GM13976 (cell line): ENCODE results near the gene TPBGL.
A peak's percentile ranks its signal among the peaks of the same experiment; 100 is the strongest.

ENCODE experiments used
- DNase-seq: peaks from one replicate; pipeline ENCODE4 v3.0.0; 2012; ENCODE audit warnings: low spot score
- in situ Hi-C: fragments of 300-500 bp; cut with MboI; formaldehyde crosslinking; loops from one replicate; pipeline ENCODE4 v1.12.0; 2022; ENCODE audit warnings: low sequenced_read_pairs, mixed read lengths, inconsistent platforms; ENCODE audit not compliant: unreplicated experiment
- TF ChIP-seq, protein P1 (sequence below): IDR thresholded peaks from 2 replicates; pipeline ENCODE4 v1.5.1; 2012; ENCODE audit warnings: borderline replicate concordance, mild to moderate bottlenecking; ENCODE audit not compliant: insufficient read depth; ENCODE audit errors: extremely low read depth, missing control alignments, control extremely low read depth

The TPBGL gene

DNA sequence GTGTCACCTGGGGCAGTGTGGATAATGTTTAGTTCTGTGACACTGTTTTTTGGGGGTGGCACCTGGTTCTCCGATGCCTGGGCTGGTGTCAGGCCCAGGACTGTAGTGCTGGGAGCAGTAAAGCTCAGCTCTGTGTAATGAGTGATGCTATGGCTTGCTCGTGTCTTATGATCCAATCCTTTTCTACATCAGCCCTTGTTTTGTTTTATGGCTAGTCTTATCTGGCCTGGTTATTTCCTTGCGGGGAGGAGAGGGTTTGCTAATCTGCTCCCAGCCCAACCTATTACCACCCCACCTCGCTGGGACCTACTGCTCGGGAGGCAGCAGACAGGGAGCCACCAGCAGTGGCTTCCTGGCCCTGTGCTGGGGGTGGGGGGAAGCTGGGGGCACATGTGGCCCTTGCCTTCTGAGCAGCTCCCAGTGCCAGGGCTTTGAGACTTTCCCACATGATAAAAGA is 35.0 kb upstream of the TPBGL start:
- in situ Hi-C loops: loop anchor here (10.0 to 25.0 kb wide), 2 partner anchors 61 to 268 kb away; partner anchors contain the start of genes SPCS2 and XRRA1
- TF ChIP-seq, protein P1, sequence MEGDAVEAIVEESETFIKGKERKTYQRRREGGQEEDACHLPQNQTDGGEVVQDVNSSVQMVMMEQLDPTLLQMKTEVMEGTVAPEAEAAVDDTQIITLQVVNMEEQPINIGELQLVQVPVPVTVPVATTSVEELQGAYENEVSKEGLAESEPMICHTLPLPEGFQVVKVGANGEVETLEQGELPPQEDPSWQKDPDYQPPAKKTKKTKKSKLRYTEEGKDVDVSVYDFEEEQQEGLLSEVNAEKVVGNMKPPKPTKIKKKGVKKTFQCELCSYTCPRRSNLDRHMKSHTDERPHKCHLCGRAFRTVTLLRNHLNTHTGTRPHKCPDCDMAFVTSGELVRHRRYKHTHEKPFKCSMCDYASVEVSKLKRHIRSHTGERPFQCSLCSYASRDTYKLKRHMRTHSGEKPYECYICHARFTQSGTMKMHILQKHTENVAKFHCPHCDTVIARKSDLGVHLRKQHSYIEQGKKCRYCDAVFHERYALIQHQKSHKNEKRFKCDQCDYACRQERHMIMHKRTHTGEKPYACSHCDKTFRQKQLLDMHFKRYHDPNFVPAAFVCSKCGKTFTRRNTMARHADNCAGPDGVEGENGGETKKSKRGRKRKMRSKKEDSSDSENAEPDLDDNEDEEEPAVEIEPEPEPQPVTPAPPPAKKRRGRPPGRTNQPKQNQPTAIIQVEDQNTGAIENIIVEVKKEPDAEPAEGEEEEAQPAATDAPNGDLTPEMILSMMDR: no peak

DNA sequence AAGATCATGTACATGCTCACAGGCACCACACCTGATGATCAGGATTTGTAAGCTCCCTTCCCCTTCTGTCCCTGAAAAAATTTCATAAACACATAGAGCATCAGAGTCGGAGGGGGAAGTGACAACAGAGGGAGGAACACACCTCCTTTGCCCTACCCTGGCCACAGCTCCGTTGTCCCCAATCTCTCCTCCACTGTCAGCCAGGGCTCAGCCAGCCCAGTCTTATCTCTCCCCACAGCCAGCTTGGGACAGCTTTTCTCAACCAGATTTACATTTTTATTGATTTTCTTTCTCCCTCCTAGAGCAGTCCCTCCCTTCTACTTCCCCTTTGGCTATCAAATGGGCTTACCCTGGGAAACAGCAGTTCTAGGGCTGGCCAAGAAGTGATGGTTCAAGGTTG is 32.1 kb upstream of the TPBGL start:
- TF ChIP-seq, protein P1: no peak
- no peak for DNase-seq
- in situ Hi-C loops: loop anchor here (10.0 to 25.0 kb wide), 2 partner anchors 64 to 271 kb away; partner anchors contain the start of genes SPCS2 and XRRA1

More for the DNA sequence above, 35.0 kb upstream of the TPBGL start:
- DNase-seq: no peak

DNA sequence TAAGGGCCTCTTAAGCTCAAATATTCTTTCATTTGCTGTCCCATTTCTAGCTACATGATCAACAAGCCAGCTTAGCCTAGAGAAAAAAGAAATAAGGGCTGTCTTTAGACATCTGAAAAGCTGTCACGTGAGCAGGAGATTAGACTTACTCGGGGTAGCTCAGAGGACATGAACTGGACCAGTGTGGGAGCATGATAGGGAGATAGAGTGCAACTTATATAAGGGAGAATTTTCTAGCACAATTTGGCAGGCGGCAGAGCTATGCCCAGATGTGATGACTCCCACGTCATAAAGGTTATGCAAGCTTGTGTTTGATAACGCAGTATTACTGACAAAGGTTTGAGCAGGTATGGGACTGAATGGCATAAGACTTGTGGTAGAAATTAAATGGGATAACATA is 28.2 kb upstream of the TPBGL start:
- no peak for DNase-seq
- TF ChIP-seq, protein P1: no peak
- in situ Hi-C loops: loop anchor here (10.0 to 25.0 kb wide), 2 partner anchors 188 to 275 kb away; partner anchors contain the start of genes SPCS2 and XRRA1

DNA sequence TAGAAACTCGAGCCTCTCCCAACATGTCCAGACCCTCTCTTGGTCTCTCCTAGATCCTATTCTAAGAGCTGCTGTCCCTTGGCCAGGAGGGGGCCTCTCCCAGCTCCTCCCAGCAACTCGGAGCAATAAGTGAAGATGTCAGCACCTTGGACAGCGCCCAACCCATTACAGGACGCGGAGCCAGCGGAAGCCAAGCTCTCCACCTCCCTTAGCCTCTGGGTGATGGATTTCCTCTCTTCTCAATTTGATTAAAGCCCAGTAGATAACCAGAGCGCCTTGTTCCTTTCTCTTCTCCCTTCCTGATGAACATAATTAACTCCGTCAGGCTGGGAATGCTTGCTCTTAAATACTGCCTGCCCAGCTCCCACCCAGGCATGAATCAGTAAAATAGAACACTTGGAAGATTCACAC is 26.2 kb upstream of the TPBGL start:
- TF ChIP-seq, protein P1: no peak
- in situ Hi-C loops: loop anchor here (10.0 to 25.0 kb wide), 2 partner anchors 190 to 277 kb away; partner anchors contain the start of genes SPCS2 and XRRA1
- DNase-seq: peak; percentile 74

DNA sequence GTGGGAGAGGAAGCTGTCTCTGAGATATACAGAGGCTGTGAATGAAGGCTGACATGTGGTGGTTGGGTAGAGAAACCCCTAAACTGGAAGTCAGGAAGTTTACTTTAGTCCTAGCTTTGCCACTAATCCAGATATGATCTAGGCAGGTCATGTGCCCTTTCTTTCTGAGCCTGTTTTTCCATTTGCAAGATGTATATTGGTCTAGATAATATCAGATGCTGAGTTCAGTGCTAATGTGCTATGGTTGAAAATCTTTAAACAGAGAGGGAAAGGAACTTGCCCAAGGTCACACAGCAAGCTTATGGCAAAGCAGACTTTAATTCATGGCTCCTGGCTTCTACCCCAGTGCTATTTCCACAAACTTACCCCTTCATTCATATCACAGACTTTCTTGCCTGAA is 25.7 kb upstream of the TPBGL start:
- DNase-seq: no peak
- TF ChIP-seq, protein P1: no peak
- in situ Hi-C loops: loop anchor here (10.0 to 25.0 kb wide), 2 partner anchors 190 to 278 kb away; partner anchors contain the start of genes SPCS2 and XRRA1

DNA sequence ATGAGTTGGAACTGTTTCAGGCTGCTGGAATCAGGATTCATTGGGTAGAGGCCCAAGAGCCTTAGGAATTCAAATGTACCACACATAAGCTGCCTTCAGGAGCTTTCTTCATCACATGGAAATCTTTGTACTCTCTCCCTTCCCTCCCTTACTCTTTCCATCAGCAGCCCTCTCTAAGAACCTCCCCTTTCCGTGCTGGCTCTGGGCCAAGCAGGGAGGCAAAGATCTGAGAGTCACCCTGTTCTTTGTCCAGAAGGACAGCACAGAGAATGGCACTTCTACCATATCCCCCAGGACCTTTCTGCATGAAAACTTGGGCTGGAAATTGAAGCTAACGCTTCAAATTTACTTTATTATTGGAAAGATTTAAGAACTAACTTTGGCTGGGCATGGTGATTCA is 20.7 kb upstream of the TPBGL start:
- DNase-seq: no peak
- TF ChIP-seq, protein P1: no peak
- in situ Hi-C loops: loop anchor here (10.0 to 25.0 kb wide), 2 partner anchors 195 to 283 kb away; partner anchors contain the start of genes SPCS2 and XRRA1
